Caco-2 (cell line): ENCODE measurements around the gene PHKB. TPM values are rescaled to one million over a fixed set of nuclear protein-coding genes. Genes with fewer than 3 reads are reported as not detected.

Source experiments
- BruUV-seq: library from RNA; stranded (reverse); fragments of 400-500 nt; replicated peaks from 2 replicates; lab custom pipeline; 2021; lab: Mats Ljungman, UMichigan
- CTCF ChIA-PET: fragments of 300-600 bp; sonication (Branson Sonifier 250); formaldehyde crosslinking; loops from one replicate; lab custom pipeline; 2022; ENCODE audit warnings: antibody characterized with exemption; lab: Charles Lee
- POLR2A ChIA-PET: fragments of 300-600 bp; sonication (Branson Sonifier 250); formaldehyde crosslinking; loops from one replicate; lab custom pipeline; 2022; ENCODE audit warnings: antibody characterized with exemption; lab: Charles Lee
- DNase-seq, 2 experiments: peaks; one replicate each; pipeline versions ENCODE4 v3.0.0 to v3.0.0-alpha.2; 2020 to 2022
- H3K27me3 ChIP-seq: replicated peaks from 2 replicates; pipeline ENCODE4 v1.6.0; 2011; ENCODE audit warnings: low read length; ENCODE audit not compliant: control insufficient read depth, insufficient read depth
- H3K36me3 ChIP-seq: 2 replicates; pipeline ENCODE4 v1.5.1; 2011; ENCODE audit warnings: low read length; ENCODE audit not compliant: control insufficient read depth, insufficient read depth
- H3K4me1 ChIP-seq: fragments of 250-450 bp; sonication (Bioruptor Pico); 2 replicates; pipeline ENCODE4 v1.5.1; 2020; ENCODE audit warnings: mild to moderate bottlenecking
- H3K4me3 ChIP-seq: 2 replicates; pipeline ENCODE4 v1.5.1; 2011; ENCODE audit warnings: low read depth, mild to moderate bottlenecking, control low read depth, low read length
- H3K9me3 ChIP-seq: fragments of 250-450 bp; sonication (Bioruptor Pico); 2 replicates; pipeline ENCODE4 v1.5.1; 2020; ENCODE audit warnings: mild to moderate bottlenecking, moderate library complexity
- H3K27ac Mint-ChIP-seq: one replicate; pipeline ENCODE4 v1.8.0; 2022; ENCODE audit warnings: mixed read lengths; ENCODE audit not compliant: unreplicated experiment
- H3K27me3 Mint-ChIP-seq: one replicate; pipeline ENCODE4 v1.8.0; 2022; ENCODE audit warnings: mixed read lengths; ENCODE audit not compliant: insufficient read depth, unreplicated experiment
- H3K36me3 Mint-ChIP-seq: one replicate; pipeline ENCODE4 v1.8.0; 2022; ENCODE audit warnings: mild to moderate bottlenecking, mixed read lengths; ENCODE audit not compliant: insufficient read depth, unreplicated experiment
- H3K4me1 Mint-ChIP-seq: one replicate; pipeline ENCODE4 v1.8.0; 2022; ENCODE audit warnings: low read depth, mixed read lengths; ENCODE audit not compliant: unreplicated experiment
- H3K4me3 Mint-ChIP-seq: one replicate; pipeline ENCODE4 v1.8.0; 2022; ENCODE audit warnings: mild to moderate bottlenecking, moderate library complexity, mixed read lengths; ENCODE audit not compliant: unreplicated experiment
- H3K9me3 Mint-ChIP-seq: one replicate; pipeline ENCODE4 v1.8.0; 2022; ENCODE audit warnings: mixed read lengths; ENCODE audit not compliant: unreplicated experiment
- intact Hi-C: fragments of 100-400 bp; cut with micrococcal nuclease; formaldehyde crosslinking; loops from one replicate; pipeline ENCODE4 v1.10.0; 2022; ENCODE audit not compliant: unreplicated experiment
- total RNA-seq: library from RNA; stranded (reverse); gene quantifications from 2 replicates; pipeline ENCODE4 v1.2.3, GENCODE V29; 2022
- TF ChIP-seq, protein P1 (sequence below), 2 experiments: fragments of 200-600 bp in 1 of 2; IDR thresholded peaks; 1 replicate in 1 of 2; 2 replicates in 1 of 2; pipeline versions ENCODE4 v1.5.1 to v1.8.0; 2011 to 2022; ENCODE audit warnings: antibody characterized with exemption in 1 of 2, control low read depth in 1 of 2, inconsistent platforms in 1 of 2, low read depth in 1 of 2, low read length in 1 of 2, mild to moderate bottlenecking in 1 of 2, moderate library complexity in 1 of 2; ENCODE audit not compliant: insufficient read depth in 1 of 2, severe bottlenecking in 1 of 2, unreplicated experiment in 1 of 2

Gene PHKB
- total RNA-seq, 1 experiment from 2014 or later, result 74.2 TPM

DNA sequence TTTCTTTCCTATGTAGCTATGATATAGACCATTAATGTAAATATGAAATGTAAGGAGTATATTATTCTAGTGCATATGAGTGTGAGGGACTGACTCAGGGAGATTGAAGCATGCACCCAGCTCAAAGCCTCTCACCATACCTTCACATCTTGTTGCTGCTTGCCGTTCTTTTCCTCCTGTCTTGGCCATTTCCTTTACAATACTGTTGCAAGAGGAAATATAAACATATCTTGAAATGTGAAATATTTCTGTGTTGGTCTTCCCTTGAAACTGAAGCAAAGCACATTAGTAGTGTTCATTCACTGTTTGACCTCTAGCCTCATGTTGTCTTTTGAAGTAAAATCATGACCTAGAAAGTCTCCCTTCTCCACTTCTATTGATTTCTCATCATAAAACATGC is 46.6 kb downstream of the PHKB start:
- no TSS peak for BruUV-seq
- ChIA-PET POLR2A (no interaction called here), CTCF (interaction anchor here (0.6 kb wide), 1 partner anchor 651 kb away, joined by 3 read pairs; no protein-coding TSS in a partner anchor)
- Histone ChIP-seq H3K4me1 (no peaks in the 10 kb centered on the region), H3K27me3 (no peaks in the 10 kb centered on the region), H3K4me3 (no peak overlapping the region), H3K36me3 (peaks cover 1% of the 10 kb centered on the region), H3K9me3 (no peaks in the 10 kb centered on the region)
- DNase-seq, result no peak
- intact Hi-C loops, result no loop called here
- H3K9me3 Mint-ChIP-seq, result no peaks in the 10 kb centered on the region
- TF ChIP-seq, protein P1, sequence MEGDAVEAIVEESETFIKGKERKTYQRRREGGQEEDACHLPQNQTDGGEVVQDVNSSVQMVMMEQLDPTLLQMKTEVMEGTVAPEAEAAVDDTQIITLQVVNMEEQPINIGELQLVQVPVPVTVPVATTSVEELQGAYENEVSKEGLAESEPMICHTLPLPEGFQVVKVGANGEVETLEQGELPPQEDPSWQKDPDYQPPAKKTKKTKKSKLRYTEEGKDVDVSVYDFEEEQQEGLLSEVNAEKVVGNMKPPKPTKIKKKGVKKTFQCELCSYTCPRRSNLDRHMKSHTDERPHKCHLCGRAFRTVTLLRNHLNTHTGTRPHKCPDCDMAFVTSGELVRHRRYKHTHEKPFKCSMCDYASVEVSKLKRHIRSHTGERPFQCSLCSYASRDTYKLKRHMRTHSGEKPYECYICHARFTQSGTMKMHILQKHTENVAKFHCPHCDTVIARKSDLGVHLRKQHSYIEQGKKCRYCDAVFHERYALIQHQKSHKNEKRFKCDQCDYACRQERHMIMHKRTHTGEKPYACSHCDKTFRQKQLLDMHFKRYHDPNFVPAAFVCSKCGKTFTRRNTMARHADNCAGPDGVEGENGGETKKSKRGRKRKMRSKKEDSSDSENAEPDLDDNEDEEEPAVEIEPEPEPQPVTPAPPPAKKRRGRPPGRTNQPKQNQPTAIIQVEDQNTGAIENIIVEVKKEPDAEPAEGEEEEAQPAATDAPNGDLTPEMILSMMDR (IDR thresholded peaks at IDR 0.05; ENCODE audit: insufficient read depth in 1 of 2, low read depth in 1 of 2, low read length in 1 of 2, severe bottlenecking in 1 of 2, unreplicated experiment in 1 of 2), result no peak
- no peak overlapping the region for H3K27ac Mint-ChIP-seq
- no peak overlapping the region for H3K4me3 Mint-ChIP-seq
- no peaks in the 10 kb centered on the region for H3K27me3 Mint-ChIP-seq
- no peaks in the 10 kb centered on the region for H3K4me1 Mint-ChIP-seq
- H3K36me3 Mint-ChIP-seq, result peaks cover 27% of the 10 kb centered on the region

DNA sequence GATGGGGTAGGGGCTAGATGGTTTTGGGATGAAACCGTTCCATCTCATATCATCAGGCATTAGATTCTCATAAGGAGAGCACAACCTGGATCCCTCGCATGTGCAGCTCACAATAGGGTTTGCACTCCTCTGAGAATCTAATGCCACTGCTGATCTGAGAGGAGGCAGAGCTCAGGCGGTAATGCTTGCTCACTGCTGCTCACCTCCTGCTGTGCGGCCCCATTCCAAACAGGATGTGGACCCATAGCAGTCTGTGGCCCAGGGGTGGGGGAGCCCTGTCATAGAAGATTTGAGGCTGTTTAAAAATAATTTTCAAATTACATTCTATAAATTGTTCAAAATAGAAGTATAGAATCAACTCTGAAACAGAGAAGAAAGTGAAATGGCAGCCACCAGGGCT is 50.8 kb downstream of the PHKB start:
- H3K9me3 ChIP-seq, result no peaks in the 10 kb centered on the region
- TF ChIP-seq, protein P1 (IDR thresholded peaks at IDR 0.05; ENCODE audit: insufficient read depth in 1 of 2, low read depth in 1 of 2, low read length in 1 of 2, severe bottlenecking in 1 of 2, unreplicated experiment in 1 of 2), result no peak
- H3K27me3 Mint-ChIP-seq, result no peaks in the 10 kb centered on the region
- intact Hi-C loops, result no loop called here
- no peak for DNase-seq
- H3K36me3 ChIP-seq, result no peaks in the 10 kb centered on the region; the same call in 1 of the 2 replicates
- no peak overlapping the region for H3K4me3 Mint-ChIP-seq
- POLR2A ChIA-PET, result no interaction called here
- no peak overlapping the region for H3K27ac Mint-ChIP-seq
- H3K4me1 ChIP-seq, result no peaks in the 10 kb centered on the region
- no peaks in the 10 kb centered on the region for H3K4me1 Mint-ChIP-seq
- no peaks in the 10 kb centered on the region for H3K9me3 Mint-ChIP-seq
- CTCF ChIA-PET, result no interaction called here
- H3K4me3 ChIP-seq, result no peak overlapping the region
- H3K36me3 Mint-ChIP-seq, result peaks cover 10% of the 10 kb centered on the region
- no TSS peak for BruUV-seq
- no peaks in the 10 kb centered on the region for H3K27me3 ChIP-seq

DNA sequence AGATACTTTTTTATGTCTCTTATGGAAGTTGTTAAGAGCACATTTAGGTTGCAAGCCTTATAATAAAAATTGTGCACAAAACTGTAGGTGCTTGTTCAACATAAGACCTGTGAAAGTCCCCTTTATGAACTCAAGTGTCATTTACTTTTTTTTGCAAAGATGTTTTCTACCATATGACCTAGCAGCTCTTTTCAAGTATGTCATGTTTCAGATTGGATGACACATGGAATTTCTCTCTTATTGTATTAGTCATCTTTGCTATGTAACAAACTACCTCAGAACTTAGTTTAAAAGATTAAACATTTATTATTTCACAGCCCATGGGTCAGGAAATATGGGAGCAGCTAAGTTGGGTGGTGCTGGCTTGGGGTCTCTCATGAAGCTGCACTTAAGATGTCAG is 57.9 kb downstream of the PHKB start:
- no peak overlapping the region for H3K27ac Mint-ChIP-seq
- intact Hi-C loops, result no loop called here
- CTCF ChIA-PET, result no interaction called here
- no peaks in the 10 kb centered on the region for H3K9me3 Mint-ChIP-seq
- Histone ChIP-seq H3K4me1 (peaks cover 8% of the 10 kb centered on the region), H3K9me3 (no peaks in the 10 kb centered on the region), H3K27me3 (no peaks in the 10 kb centered on the region), H3K36me3 (no peaks in the 10 kb centered on the region; the same call in 1 of the 2 replicates), H3K4me3 (no peak overlapping the region)
- TF ChIP-seq, protein P1 (IDR thresholded peaks at IDR 0.05; ENCODE audit: insufficient read depth in 1 of 2, low read depth in 1 of 2, low read length in 1 of 2, severe bottlenecking in 1 of 2, unreplicated experiment in 1 of 2), result no peak
- no peaks in the 10 kb centered on the region for H3K4me1 Mint-ChIP-seq
- H3K27me3 Mint-ChIP-seq, result no peaks in the 10 kb centered on the region
- BruUV-seq, result no TSS peak
- no peaks in the 10 kb centered on the region for H3K36me3 Mint-ChIP-seq
- POLR2A ChIA-PET, result no interaction called here
- no peak overlapping the region for H3K4me3 Mint-ChIP-seq
- DNase-seq, result no peak
